Heart left ventricle (tissue), 16 donors: ENCODE data around the gene MOB1A. TPM values are rescaled to one million over a fixed set of nuclear protein-coding genes. Genes with fewer than 3 reads are reported as not detected.
A peak's percentile ranks its signal among the peaks of the same experiment; 100 is the strongest.

Source experiments
- ATAC-seq, 4 donors: fragments of 200-7000 bp; cut with Tn5 transposase; one replicate each; pipeline ENCODE4 v1.9.1; 2020 to 2022; ENCODE audit warnings: moderate library complexity in 4 of 4, mild to moderate bottlenecking in 3 of 4, moderate number of reproducible peaks in 1 of 4
- DNase-seq, 5 donors: peaks; one replicate each; pipeline ENCODE4 v3.0.0-alpha.2; 2020
- H3K27ac ChIP-seq, 12 donors: fragments of 200-600 bp; sonication (generic) in 4 of 12; one replicate each; pipeline versions ENCODE4 v1.5.0 to v1.8.0; 2016 to 2022; ENCODE audit warnings: mild to moderate bottlenecking in 2 of 12
- H3K27me3 ChIP-seq, 9 donors: fragments of 200-600 bp; sonication (generic) in 2 of 9; one replicate each; pipeline versions ENCODE4 v1.5.1 to v1.8.0; 2016 to 2022; ENCODE audit warnings: mild to moderate bottlenecking in 3 of 9
- H3K36me3 ChIP-seq, 9 donors: fragments of 200-600 bp; sonication (generic) in 2 of 9; one replicate each; pipeline versions ENCODE4 v1.5.0 to v1.8.0; 2018 to 2022; ENCODE audit warnings: mild to moderate bottlenecking in 2 of 9
- H3K4me1 ChIP-seq, 12 donors: fragments of 200-600 bp; sonication (generic) in 4 of 12; one replicate each; pipeline versions ENCODE4 v1.5.0 to v1.8.0; 2016 to 2022; ENCODE audit warnings: mild to moderate bottlenecking in 3 of 12
- H3K4me3 ChIP-seq, 12 donors: fragments of 200-600 bp; sonication (generic) in 4 of 12; one replicate each; pipeline versions ENCODE4 v1.5.0 to v1.8.0; 2017 to 2022; ENCODE audit warnings: mild to moderate bottlenecking in 9 of 12, moderate library complexity in 4 of 12
- H3K9me3 ChIP-seq, 12 donors: fragments of 200-600 bp; sonication (generic) in 4 of 12; one replicate each; pipeline versions ENCODE4 v1.5.0 to v1.8.0; 2016 to 2022; ENCODE audit warnings: mild to moderate bottlenecking in 1 of 12
- CTCF ChIP-seq, 12 donors: fragments of 200-600 bp; sonication (generic) in 4 of 12; IDR thresholded peaks; one replicate each; pipeline versions ENCODE4 v1.5.0 to v1.8.0; 2018 to 2022; ENCODE audit warnings: antibody characterized with exemption in 12 of 12, mild to moderate bottlenecking in 5 of 12
- POLR2A ChIP-seq, 2 donors: fragments of 450-650 bp; IDR thresholded peaks; one replicate each; pipeline ENCODE4 v1.6.1; 2017; ENCODE audit warnings: antibody characterized with exemption in 2 of 2, mild to moderate bottlenecking in 2 of 2, moderate library complexity in 2 of 2
- WGBS, 4 donors: extraction: QIAGEN DNeasy Blood & Tissue Kit in 2 of 4; methylation state at CpG; one replicate each; pipeline versions ENCODE4 v1.1.5 to v1.1.7; 2013 to 2018; 5-methylcytosine and 5-hydroxymethylcytosine counted together
- intact Hi-C, 10 donors: fragments of 100-400 bp; cut with DNase I; formaldehyde crosslinking; loops; one replicate each; pipeline versions ENCODE4 v1.11.1 to v1.14.2; 2022
- polyA plus RNA-seq, 2 donors: library from polyadenylated mRNA; stranded (reverse); fragments of 200-250 nt; gene quantifications; one replicate each; pipeline ENCODE4 v1.2.3, GENCODE V29; 2013
- total RNA-seq, 9 donors: library from RNA; depleted of rRNA in 2 of 9; stranded (reverse); fragments of >200 nt in 2 of 9; fragmentation: NEBNext Ultra II Directional in 3 of 9; extraction: Animal tissue kit (Norgen Biotek cat#: 25700) in 3 of 9; gene quantifications; one replicate each; pipeline versions ENCODE4 v1.1.0 to v1.2.4, GENCODE V29; 2016 to 2023
- donor health status: ischemic (EF 13 %, LVEDD 7.1; RV severe dilation, severe dysfunction).
- donor health status: healthy with polysubstance abuse.
- donor health status: DM: no; HTN: yes; CAD: no.
- donor health status: DM: no; HTN: no; CAD: no.
- donor health status: ischemic (EF 25% LVEDD 6.9; RV normal size, moderate dysfunction).
- donor health status: ischemic (EF 25% LVEDD 5.7; RV mildly dilated, moderate dysfunction).
- donor health status: healthy.
- donor health status: DM: yes; HTN: yes; CAD: no.
- donor health status: ischemic (EF 35%, LVEDD 5.7; RV mildly dilated, moderate dysfunction).
- donor health status: nonischemic (EF 11% LVEDD 7.7; RV severe dilation, severe dysfunction).
- donor health status: DM: yes; HTN: yes; CAD: no.
- donor health status: PGD.
- donor health status: ischemic (EF 29% LVEDD 5.4; RV normal size, mild dysfunction).
- donor health status: nonischemic (EF 23%, LVEDD 6.1; RV moderate dilation, normal function).

The MOB1A gene
- total and polyA plus RNA-seq, 11 donors: 15.0 to 104 (median 53.5) TPM

GRCh38 chr2:74181739-74182138 lies 3.1 kb upstream of the MOB1A start:
- Histone ChIP-seq H3K27ac (peak overlapping the region in 2 of 12 donors; percentile 7 to 98), H3K4me1 (peaks cover 0 to 41% (median 10%) of the 10 kb centered on the region in 12 donors), H3K9me3 (no peaks in the 10 kb centered on the region), H3K36me3 (peaks cover 0 to 2% (median 0%) of the 10 kb centered on the region in 9 donors), H3K4me3 (peak overlapping the region in 1 of 12 donors; percentile 23), H3K27me3 (no peaks in the 10 kb centered on the region)
- ATAC-seq (peak in 2 of 4 donors; percentile 23 to 29), DNase-seq (peak in 4 of 5 donors; percentile 40 to 49 (median 41))
- TF ChIP-seq CTCF (IDR thresholded peaks at IDR 0.05) (no peak), POLR2A (IDR thresholded peaks at IDR 0.05) (no peak)
- 42 to 67% (median 56%) methylated on average over 7 of the region's 7 CpGs for WGBS, 4 donors
- intact Hi-C loops: no loop called here

GRCh38 chr2:74179063-74179865 lies 585 bp upstream of the MOB1A start:
- TF ChIP-seq CTCF (IDR thresholded peaks at IDR 0.05): peak in 8 of 12 donors; percentile 15 to 47 (median 32)
- TF ChIP-seq POLR2A (IDR thresholded peaks at IDR 0.05): peak in 1 of 2 donors; percentile 26
- 50 to 57% (median 56%) methylated on average over 23 to 25 of the region's 25 CpGs for WGBS, 4 donors
- no peaks in the 10 kb centered on the region for H3K27me3 ChIP-seq
- H3K4me3 ChIP-seq: peak overlapping the region; percentile 12 to 94 (median 76)
- DNase-seq (peak in 1 of 5 donors; percentile 33), ATAC-seq (peak in 2 of 4 donors; percentile 2 to 7)
- H3K36me3 ChIP-seq: peaks cover 0 to 5% (median 0%) of the 10 kb centered on the region in 9 donors
- peaks cover 0 to 60% (median 27%) of the 10 kb centered on the region in 12 donors for H3K4me1 ChIP-seq
- H3K27ac ChIP-seq: peak overlapping the region in 10 of 12 donors; percentile 25 to 98 (median 94)
- intact Hi-C loops: loop anchor here in 2 of 10 donors (2.0 kb wide), 3 partner anchors 20 to 58 kb away; partner anchors contain the start of gene MTHFD2 (in 1 of the 2)
- no peaks in the 10 kb centered on the region for H3K9me3 ChIP-seq

- Histone ChIP-seq H3K4me1 (peaks cover 0 to 65% (median 28%) of the 10 kb centered on the region in 12 donors), H3K9me3 (no peaks in the 10 kb centered on the region), H3K36me3 (peaks cover 0 to 7% (median 0%) of the 10 kb centered on the region in 9 donors), H3K27me3 (no peaks in the 10 kb centered on the region), H3K27ac (peak overlapping the region in 11 of 12 donors; percentile 56 to 98 (median 93)), H3K4me3 (peak overlapping the region; percentile 66 to 94 (median 79))
- ATAC-seq (no peak), DNase-seq (no peak)
- TF ChIP-seq POLR2A (IDR thresholded peaks at IDR 0.05): no peak
- TF ChIP-seq CTCF (IDR thresholded peaks at IDR 0.05): no peak
- intact Hi-C loops: loop anchor here in 2 of 10 donors (1.0 to 2.0 kb wide), 4 partner anchors 21 to 57 kb away; partner anchors contain the start of gene MTHFD2 (in 2 of the 2)
These were observed 983 bp downstream of the MOB1A start for GRCh38 chr2:74177696-74178095.

GRCh38 chr2:74174909-74175308 lies 3.8 kb downstream of the MOB1A start:
- no peak for TF ChIP-seq CTCF (IDR thresholded peaks at IDR 0.05)
- TF ChIP-seq POLR2A (IDR thresholded peaks at IDR 0.05): no peak
- no peak overlapping the region for H3K27ac ChIP-seq
- peaks cover 0 to 60% (median 28%) of the 10 kb centered on the region in 12 donors for H3K4me1 ChIP-seq
- H3K4me3 ChIP-seq: no peak overlapping the region
- ATAC-seq (no peak), DNase-seq (no peak)
- no peaks in the 10 kb centered on the region for H3K27me3 ChIP-seq
- no peaks in the 10 kb centered on the region for H3K9me3 ChIP-seq
- intact Hi-C loops: no loop called here
- peaks cover 0 to 35% (median 27%) of the 10 kb centered on the region in 9 donors for H3K36me3 ChIP-seq
- 67 to 90% (median 75%) methylated on average over 1 of the region's 1 CpG for WGBS, 4 donors
